Neural cell (in vitro differentiated cells): ENCODE results near the gene UTP15. TPM values are rescaled to one million over a fixed set of nuclear protein-coding genes. Genes with fewer than 3 reads are reported as not detected.

Source experiments
- H2AFZ ChIP-seq: fragments of 200-600, 300-800 bp; sonication (generic), shearing (Covaris generic); 2 replicates; pipeline ENCODE4 v1.6.0; 2014; ENCODE audit warnings: low read depth, mild to moderate bottlenecking, antibody characterized with exemption, low read length, moderate library complexity
- H3F3A ChIP-seq: fragments of 200-600 bp; shearing (Covaris generic); 2 replicates; pipeline ENCODE4 v1.6.1; 2016; ENCODE audit warnings: mild to moderate bottlenecking, moderate library complexity, mixed read lengths, antibody characterized with exemption, low read length; ENCODE audit not compliant: insufficient read depth, poor library complexity, severe bottlenecking
- H3K27ac ChIP-seq: fragments of 200-600, 300-800 bp; sonication (generic), shearing (Covaris generic); 2 replicates; pipeline ENCODE4 v1.5.1; 2014; ENCODE audit warnings: mild to moderate bottlenecking, low read length, moderate library complexity
- H3K27me3 ChIP-seq: fragments of 300-800, 200-600 bp; sonication (generic), shearing (Covaris generic); 2 replicates; pipeline ENCODE4 v1.6.0; 2014; ENCODE audit warnings: mild to moderate bottlenecking, low read depth, low read length, moderate library complexity; ENCODE audit not compliant: insufficient read depth
- H3K36me3 ChIP-seq: fragments of 300-800, 200-600 bp; sonication (generic), shearing (Covaris generic); 2 replicates; pipeline ENCODE4 v1.5.1; 2014; ENCODE audit warnings: mild to moderate bottlenecking, antibody characterized with exemption, low read length, moderate library complexity; ENCODE audit not compliant: insufficient read depth
- H3K4me2 ChIP-seq: fragments of 300-800, 200-600 bp; sonication (generic), shearing (Covaris generic); 2 replicates; pipeline ENCODE4 v1.6.0; 2014; ENCODE audit warnings: mild to moderate bottlenecking, low read length
- H3K4me3 ChIP-seq: fragments of 300-800, 200-600 bp; sonication (generic), shearing (Covaris generic); 2 replicates; pipeline ENCODE4 v1.5.1; 2014; ENCODE audit warnings: mild to moderate bottlenecking, low read length, moderate library complexity
- H3K79me2 ChIP-seq: fragments of 200-600 bp; shearing (Covaris generic); replicated peaks from 2 replicates; pipeline ENCODE4 v1.6.0; 2014; ENCODE audit warnings: mild to moderate bottlenecking, low read length, moderate library complexity; ENCODE audit not compliant: insufficient read depth
- H3K9ac ChIP-seq: fragments of 300-800, 200-600 bp; sonication (generic), shearing (Covaris generic); 2 replicates; pipeline ENCODE4 v1.6.1; 2016; ENCODE audit warnings: mild to moderate bottlenecking, low read length, mixed read lengths
- H3K9me2 ChIP-seq: fragments of 200-600 bp; shearing (Covaris generic); 2 replicates; pipeline ENCODE4 v1.6.1; 2016; ENCODE audit warnings: mild to moderate bottlenecking, low read length, mixed read lengths; ENCODE audit not compliant: insufficient read depth
- H3K9me3 ChIP-seq: fragments of 200-600, 300-800 bp; sonication (generic), shearing (Covaris generic); 2 replicates; pipeline ENCODE4 v1.6.1; 2016; ENCODE audit warnings: mild to moderate bottlenecking, mixed run types, low read length, moderate library complexity, mixed read lengths
- H4K20me1 ChIP-seq: fragments of 200-600 bp; shearing (Covaris generic); 2 replicates; pipeline ENCODE4 v1.6.1; 2016; ENCODE audit warnings: mild to moderate bottlenecking, mixed run types; ENCODE audit not compliant: insufficient read depth
- CTCF ChIP-seq: fragments of 450-650 bp; IDR thresholded peaks from 2 replicates; pipeline ENCODE4 v1.5.1; 2014; ENCODE audit warnings: antibody characterized with exemption, mild to moderate bottlenecking, moderate library complexity; ENCODE audit not compliant: poor library complexity, severe bottlenecking
- EP300 ChIP-seq: fragments of 450-650 bp; conservative IDR thresholded peaks from 2 replicates; pipeline ENCODE4 v1.6.1; 2014; ENCODE audit warnings: antibody characterized with exemption, mild to moderate bottlenecking, moderate library complexity; ENCODE audit not compliant: poor library complexity, severe bottlenecking
- EZH2 ChIP-seq: fragments of 200-600, 300-800 bp; shearing (Covaris generic), sonication (generic); IDR thresholded peaks from 2 replicates; pipeline ENCODE4 v1.6.1; 2014; ENCODE audit warnings: antibody characterized with exemption, low read length, borderline replicate concordance, mild to moderate bottlenecking; ENCODE audit not compliant: insufficient read depth, poor library complexity, severe bottlenecking
- MXI1 ChIP-seq: fragments of 450-650 bp; conservative IDR thresholded peaks from 2 replicates; pipeline ENCODE4 v1.6.1; 2014; ENCODE audit warnings: antibody characterized with exemption, mild to moderate bottlenecking; ENCODE audit not compliant: poor library complexity, severe bottlenecking
- POLR2AphosphoS5 ChIP-seq: IDR thresholded peaks from 2 replicates; pipeline ENCODE4 v1.6.1; 2012
- RAD21 ChIP-seq: fragments of 450-650 bp; conservative IDR thresholded peaks from 2 replicates; pipeline ENCODE4 v1.6.1; 2014; ENCODE audit warnings: antibody characterized with exemption, mild to moderate bottlenecking, moderate library complexity
- REST ChIP-seq: IDR thresholded peaks from 2 replicates; pipeline ENCODE4 v1.6.1; 2012; ENCODE audit warnings: borderline replicate concordance
- SMC3 ChIP-seq: fragments of 450-650 bp; conservative IDR thresholded peaks from 2 replicates; pipeline ENCODE4 v1.6.1; 2014; ENCODE audit warnings: antibody characterized with exemption, mild to moderate bottlenecking, moderate library complexity; ENCODE audit not compliant: poor library complexity
- TAF1 ChIP-seq: IDR thresholded peaks from 2 replicates; pipeline ENCODE4 v1.6.1; 2012; ENCODE audit warnings: low read depth
- polyA plus RNA-seq: library from polyadenylated mRNA; depleted of rRNA; stranded (reverse); fragments of >200 nt; gene quantifications from 2 replicates; pipeline ENCODE4 v1.2.3, GENCODE V29; 2014

Gene UTP15
- polyA plus RNA-seq, 1 donor from 2014 or later: 18.1 TPM

GRCh38 chr5:73623901-73624404 lies 58.4 kb downstream of the UTP15 start:
- Histone ChIP-seq H3K9me2 (no peaks in the 10 kb centered on the region), H3K79me2 (no peaks in the 10 kb centered on the region), H4K20me1 (no peaks in the 10 kb centered on the region), H2AFZ (no peak overlapping the region), H3F3A (no peaks in the 10 kb centered on the region), H3K27me3 (peaks cover 28% of the 10 kb centered on the region), H3K4me2 (no peak overlapping the region), H3K36me3 (no peaks in the 10 kb centered on the region), H3K9ac (no peak overlapping the region), H3K4me3 (no peak overlapping the region), H3K27ac (no peak overlapping the region), H3K9me3 (no peaks in the 10 kb centered on the region)
- TF ChIP-seq REST (no peak), RAD21 (no peak), SMC3 (no peak), TAF1 (no peak), EP300 (no peak), MXI1 (no peak), POLR2AphosphoS5 (no peak), CTCF (no peak), EZH2 (no peak)

- Histone ChIP-seq H3K27me3 (peaks cover 28% of the 10 kb centered on the region), H3K79me2 (no peaks in the 10 kb centered on the region), H3K36me3 (no peaks in the 10 kb centered on the region), H3K27ac (no peak overlapping the region), H2AFZ (no peak overlapping the region), H3K4me3 (no peak overlapping the region), H3K9ac (no peak overlapping the region), H3F3A (no peaks in the 10 kb centered on the region), H3K9me3 (no peaks in the 10 kb centered on the region), H3K9me2 (no peaks in the 10 kb centered on the region), H4K20me1 (no peaks in the 10 kb centered on the region), H3K4me2 (no peak overlapping the region)
- TF ChIP-seq MXI1 (no peak), TAF1 (no peak), EP300 (no peak), CTCF (no peak), RAD21 (no peak)
Measured at GRCh38 chr5:73624888-73625287, 59.3 kb downstream of the UTP15 start.
